GM18517 (cell line): ENCODE measurements around the gene MSTN.

Experiments
- ATAC-seq: cut with Tn5 transposase; IDR thresholded peaks from one replicate; pipeline ENCODE4 v1.9.1; 2021; ENCODE audit warnings: mild to moderate bottlenecking, moderate library complexity; ENCODE audit not compliant: unreplicated experiment

The MSTN gene

GRCh38 chr2:190062601-190063000, at the start of gene MSTN:
Gene MSTN, minus strand, starts transcription at chr2:190062729. Its CDS starts 133 bp downstream, at chr2:190062596.
- no peak for ATAC-seq

- no peak for ATAC-seq
Measured at GRCh38 chr2:190111166-190111565, 48.6 kb upstream of the MSTN start.

GRCh38 chr2:190110699-190111098, 48.2 kb upstream of the MSTN start:
- no peak for ATAC-seq

GRCh38 chr2:190110131-190110530, 47.6 kb upstream of the MSTN start:
- no peak for ATAC-seq

GRCh38 chr2:190107409-190107808, 44.9 kb upstream of the MSTN start:
- ATAC-seq = no peak

- no peak for ATAC-seq
Measured at GRCh38 chr2:190106783-190107182, 44.3 kb upstream of the MSTN start.

GRCh38 chr2:190105554-190105953, 43.0 kb upstream of the MSTN start:
- no peak for ATAC-seq

- ATAC-seq = no peak
Measured at GRCh38 chr2:190103144-190103543, 40.6 kb upstream of the MSTN start.

- no peak for ATAC-seq
Measured at GRCh38 chr2:190099890-190100697, 37.6 kb upstream of the MSTN start.

GRCh38 chr2:190098851-190099250, 36.3 kb upstream of the MSTN start:
- ATAC-seq = no peak

- no peak for ATAC-seq
Measured at GRCh38 chr2:190097115-190097514, 34.6 kb upstream of the MSTN start.

- ATAC-seq = no peak
Measured at GRCh38 chr2:190094316-190094871, 31.9 kb upstream of the MSTN start.

- ATAC-seq = no peak
Measured at GRCh38 chr2:190093793-190094192, 31.3 kb upstream of the MSTN start.

GRCh38 chr2:190090148-190090547, 27.6 kb upstream of the MSTN start:
- ATAC-seq = no peak

GRCh38 chr2:190088917-190089316, 26.4 kb upstream of the MSTN start:
- ATAC-seq = peak; percentile 75

- ATAC-seq = no peak
Measured at GRCh38 chr2:190084704-190085103, 22.2 kb upstream of the MSTN start.

- no peak for ATAC-seq
Measured at GRCh38 chr2:190082118-190082517, 19.6 kb upstream of the MSTN start.

GRCh38 chr2:190080527-190081049, 18.1 kb upstream of the MSTN start:
- no peak for ATAC-seq

GRCh38 chr2:190079160-190079559, 16.6 kb upstream of the MSTN start:
- no peak for ATAC-seq

- ATAC-seq = no peak
Measured at GRCh38 chr2:190075623-190076022, 13.1 kb upstream of the MSTN start.

GRCh38 chr2:190069936-190070696, 7.6 kb upstream of the MSTN start:
- peak; percentile 67 for ATAC-seq

- no peak for ATAC-seq
Measured at GRCh38 chr2:190068764-190069163, 6.2 kb upstream of the MSTN start.
